ENCODE data around the gene LRRC56.

LRRC56 gene

GRCh38 chr11:526192-526591, 11.1 kb upstream of the LRRC56 start:
- H3K9me3 ChIP-seq (ENCODE audit: control extremely low read depth in 1 of 5, control insufficient read depth in 4 of 5, insufficient read depth in 2 of 5, low read depth in 1 of 5, low read length in 4 of 5): no peaks in the 10 kb centered on the region
- ChIA-PET POLR2A (no interaction called here), CTCF (no interaction called here)
- no peak for DNase-seq
- H3K27ac ChIP-seq (ENCODE audit: insufficient read depth in 1 of 2, low read depth in 1 of 2, low read length in 2 of 2, poor library complexity in 1 of 2, severe bottlenecking in 2 of 2): no peak overlapping the region
- peaks cover 0 to 16% (median 6%) of the 10 kb centered on the region in 4 experiments for H3K36me3 ChIP-seq (ENCODE audit: control insufficient read depth in 4 of 4, insufficient read depth in 4 of 4, low read length in 3 of 4)
- no peaks in the 10 kb centered on the region for H3K4me1 ChIP-seq (ENCODE audit: control extremely low read depth in 1 of 4, control insufficient read depth in 4 of 4, insufficient read depth in 4 of 4, low read length in 3 of 4)
- no peaks in the 10 kb centered on the region for H3K27me3 ChIP-seq (replicated peaks in 2 of 5; ENCODE audit: control insufficient read depth in 4 of 5, insufficient read depth in 5 of 5, low read length in 4 of 5)
- WGBS (ENCODE audit: insufficient coverage): 94% methylated on average over 16 of the region's 17 CpGs
- H3K4me3 ChIP-seq (ENCODE audit: control insufficient read depth in 1 of 7, extremely low read depth in 1 of 7, insufficient read depth in 4 of 7, low read depth in 2 of 7, low read length in 6 of 7): no peak overlapping the region

GRCh38 chr11:528166-528814, 9.0 kb upstream of the LRRC56 start:
- H3K4me1 ChIP-seq (ENCODE audit: control extremely low read depth in 1 of 4, control insufficient read depth in 4 of 4, insufficient read depth in 4 of 4, low read length in 3 of 4): no peaks in the 10 kb centered on the region
- 93% methylated on average over 27 of the region's 30 CpGs for WGBS (ENCODE audit: insufficient coverage)
- no peaks in the 10 kb centered on the region for H3K9me3 ChIP-seq (ENCODE audit: control extremely low read depth in 1 of 5, control insufficient read depth in 4 of 5, insufficient read depth in 2 of 5, low read depth in 1 of 5, low read length in 4 of 5)
- peaks cover 0 to 36% (median 21%) of the 10 kb centered on the region in 4 experiments for H3K36me3 ChIP-seq (ENCODE audit: control insufficient read depth in 4 of 4, insufficient read depth in 4 of 4, low read length in 3 of 4)
- no peaks in the 10 kb centered on the region for H3K27me3 ChIP-seq (replicated peaks in 2 of 5; ENCODE audit: control insufficient read depth in 4 of 5, insufficient read depth in 5 of 5, low read length in 4 of 5)
- ChIA-PET POLR2A (no interaction called here), CTCF (interaction anchor here (0.7 kb wide), 1 partner anchor 323 kb away, joined by 3 read pairs; no protein-coding TSS in a partner anchor)
- H3K27ac ChIP-seq (ENCODE audit: insufficient read depth in 1 of 2, low read depth in 1 of 2, low read length in 2 of 2, poor library complexity in 1 of 2, severe bottlenecking in 2 of 2): no peak overlapping the region
- H3K4me3 ChIP-seq (ENCODE audit: control insufficient read depth in 1 of 7, extremely low read depth in 1 of 7, insufficient read depth in 4 of 7, low read depth in 2 of 7, low read length in 6 of 7): no peak overlapping the region
- no peak for DNase-seq

DNA sequence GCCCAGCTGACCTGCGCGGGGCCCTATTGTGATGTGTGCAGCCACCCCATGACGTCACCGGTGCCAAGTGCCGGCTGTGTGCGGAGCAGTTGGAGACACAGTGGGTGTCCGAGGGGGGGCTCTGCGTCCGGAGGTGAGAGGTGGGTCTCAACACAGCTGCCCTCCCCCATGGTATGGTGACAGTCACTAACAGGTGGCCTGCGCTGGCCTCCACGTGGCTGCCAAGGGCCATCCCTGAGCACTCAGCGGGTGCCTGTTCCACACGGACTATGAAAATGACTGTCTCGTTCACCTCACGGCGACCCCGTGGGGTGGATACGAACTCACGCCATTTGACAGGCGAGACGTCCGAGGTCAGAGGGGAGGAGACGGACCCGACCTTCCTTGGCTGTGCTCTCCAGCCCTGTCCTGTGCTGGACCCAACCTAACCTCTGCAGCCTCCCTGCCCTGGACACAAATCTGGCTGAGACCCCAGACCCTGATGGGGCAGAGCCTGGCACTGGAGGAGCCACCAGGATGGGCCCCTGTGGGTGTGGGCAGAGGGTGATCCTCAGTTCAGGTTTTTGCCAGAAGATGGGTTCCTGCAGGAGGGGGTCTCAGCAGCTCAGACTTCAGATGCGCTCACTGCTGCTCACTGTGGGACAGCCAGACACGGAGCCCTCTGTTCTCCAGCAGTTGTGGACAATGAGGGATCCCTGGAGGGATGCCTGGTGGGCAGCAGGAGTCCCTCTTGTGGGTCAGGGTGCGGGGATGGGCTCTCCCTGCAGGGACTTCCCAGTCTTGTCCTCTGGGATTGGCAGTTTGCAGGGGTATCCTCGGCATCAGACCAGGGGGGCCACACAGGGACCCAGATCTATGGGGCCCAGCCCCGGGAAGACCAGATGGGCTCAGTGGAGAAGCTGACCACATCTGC, 8.3 kb upstream of the LRRC56 start:
- no peak for DNase-seq
- Histone ChIP-seq H3K36me3 (ENCODE audit: control insufficient read depth in 4 of 4, insufficient read depth in 4 of 4, low read length in 3 of 4) (peaks cover 2 to 43% (median 24%) of the 10 kb centered on the region in 4 experiments), H3K27ac (ENCODE audit: insufficient read depth in 1 of 2, low read depth in 1 of 2, low read length in 2 of 2, poor library complexity in 1 of 2, severe bottlenecking in 2 of 2) (no peak overlapping the region), H3K27me3 (replicated peaks in 2 of 5; ENCODE audit: control insufficient read depth in 4 of 5, insufficient read depth in 5 of 5, low read length in 4 of 5) (no peaks in the 10 kb centered on the region), H3K4me1 (ENCODE audit: control extremely low read depth in 1 of 4, control insufficient read depth in 4 of 4, insufficient read depth in 4 of 4, low read length in 3 of 4) (peaks cover 0 to 2% (median 1%) of the 10 kb centered on the region in 4 experiments), H3K9me3 (ENCODE audit: control extremely low read depth in 1 of 5, control insufficient read depth in 4 of 5, insufficient read depth in 2 of 5, low read depth in 1 of 5, low read length in 4 of 5) (no peaks in the 10 kb centered on the region), H3K4me3 (ENCODE audit: control insufficient read depth in 1 of 7, extremely low read depth in 1 of 7, insufficient read depth in 4 of 7, low read depth in 2 of 7, low read length in 6 of 7) (no peak overlapping the region)
- POLR2A ChIA-PET: no interaction called here
- CTCF ChIA-PET: interaction anchor here (1.0 kb wide), 1 partner anchor 10 kb away, joined by 3 read pairs; no protein-coding TSS in a partner anchor
- WGBS (ENCODE audit: insufficient coverage): 95% methylated on average over 27 of the region's 29 CpGs

- ChIA-PET POLR2A (no interaction called here), CTCF (interaction anchor here (1.0 kb wide), 1 partner anchor 11 kb away, joined by 3 read pairs; no protein-coding TSS in a partner anchor)
- no peak for DNase-seq
- Histone ChIP-seq H3K36me3 (ENCODE audit: control insufficient read depth in 4 of 4, insufficient read depth in 4 of 4, low read length in 3 of 4) (peaks cover 2 to 43% (median 24%) of the 10 kb centered on the region in 4 experiments), H3K27ac (ENCODE audit: insufficient read depth in 1 of 2, low read depth in 1 of 2, low read length in 2 of 2, poor library complexity in 1 of 2, severe bottlenecking in 2 of 2) (no peak overlapping the region), H3K4me1 (ENCODE audit: control extremely low read depth in 1 of 4, control insufficient read depth in 4 of 4, insufficient read depth in 4 of 4, low read length in 3 of 4) (peaks cover 0 to 10% (median 9%) of the 10 kb centered on the region in 4 experiments), H3K9me3 (ENCODE audit: control extremely low read depth in 1 of 5, control insufficient read depth in 4 of 5, insufficient read depth in 2 of 5, low read depth in 1 of 5, low read length in 4 of 5) (no peaks in the 10 kb centered on the region), H3K27me3 (replicated peaks in 2 of 5; ENCODE audit: control insufficient read depth in 4 of 5, insufficient read depth in 5 of 5, low read length in 4 of 5) (no peaks in the 10 kb centered on the region), H3K4me3 (ENCODE audit: control insufficient read depth in 1 of 7, extremely low read depth in 1 of 7, insufficient read depth in 4 of 7, low read depth in 2 of 7, low read length in 6 of 7) (no peak overlapping the region)
- WGBS (ENCODE audit: insufficient coverage): 95% methylated on average over 11 of the region's 18 CpGs
These were observed 7.5 kb upstream of the LRRC56 start for GRCh38 chr11:529728-530411.

DNA sequence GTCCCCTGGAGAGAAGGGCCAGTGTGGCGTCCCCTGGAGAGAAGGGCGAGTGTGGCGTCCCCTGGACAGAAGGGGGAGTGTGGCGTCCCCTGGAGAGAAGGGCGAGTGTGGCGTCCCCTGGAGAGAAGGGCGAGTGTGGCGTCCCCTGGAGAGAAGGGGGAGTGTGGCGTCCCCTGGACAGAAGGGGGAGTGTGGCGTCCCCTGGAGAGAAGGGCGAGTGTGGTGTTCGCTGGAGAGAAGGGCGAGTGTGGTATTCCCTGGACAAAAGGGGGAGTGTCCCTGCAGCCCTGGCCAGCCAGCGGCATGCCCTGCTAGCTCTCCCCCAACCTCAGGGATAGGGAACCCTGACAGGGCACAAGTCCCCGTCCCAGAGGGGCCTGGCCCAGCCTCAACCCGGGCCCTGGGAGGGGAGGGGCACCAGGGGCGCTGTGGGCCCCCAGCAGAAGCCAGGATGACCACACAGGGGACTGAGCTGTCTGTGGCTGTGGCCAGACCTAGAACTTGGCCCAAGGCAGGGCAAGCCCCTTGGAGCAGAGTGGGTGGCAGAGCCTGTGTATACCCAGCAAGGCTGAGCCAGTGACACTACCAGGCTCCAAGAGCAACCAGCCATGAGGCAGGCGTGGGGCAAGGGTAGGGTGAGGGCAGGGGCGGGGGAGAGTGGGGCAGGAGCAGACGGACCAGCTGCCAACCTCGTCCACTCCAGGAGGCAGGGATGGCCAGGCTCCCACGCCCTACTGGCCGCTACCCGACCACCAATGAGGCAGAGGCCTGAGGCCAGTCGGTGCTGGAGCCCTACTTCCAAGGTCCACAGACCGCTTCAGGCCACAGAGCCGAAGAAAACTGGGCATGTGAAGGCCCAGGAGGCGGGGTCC, 6.1 kb upstream of the LRRC56 start:
- H3K27ac ChIP-seq (ENCODE audit: insufficient read depth in 1 of 2, low read depth in 1 of 2, low read length in 2 of 2, poor library complexity in 1 of 2, severe bottlenecking in 2 of 2): no peak overlapping the region
- no peaks in the 10 kb centered on the region for H3K27me3 ChIP-seq (replicated peaks in 2 of 5; ENCODE audit: control insufficient read depth in 4 of 5, insufficient read depth in 5 of 5, low read length in 4 of 5)
- no peak for DNase-seq
- no peaks in the 10 kb centered on the region for H3K9me3 ChIP-seq (ENCODE audit: control extremely low read depth in 1 of 5, control insufficient read depth in 4 of 5, insufficient read depth in 2 of 5, low read depth in 1 of 5, low read length in 4 of 5)
- peaks cover 2 to 43% (median 24%) of the 10 kb centered on the region in 4 experiments for H3K36me3 ChIP-seq (ENCODE audit: control insufficient read depth in 4 of 4, insufficient read depth in 4 of 4, low read length in 3 of 4)
- no peak overlapping the region for H3K4me3 ChIP-seq (ENCODE audit: control insufficient read depth in 1 of 7, extremely low read depth in 1 of 7, insufficient read depth in 4 of 7, low read depth in 2 of 7, low read length in 6 of 7)
- CTCF ChIA-PET: interaction anchor here (2.5 kb wide), 1 partner anchor 12 kb away, joined by 9 read pairs; no protein-coding TSS in a partner anchor
- 97% methylated on average over 20 of the region's 28 CpGs for WGBS (ENCODE audit: insufficient coverage)
- peaks cover 0 to 16% (median 14%) of the 10 kb centered on the region in 4 experiments for H3K4me1 ChIP-seq (ENCODE audit: control extremely low read depth in 1 of 4, control insufficient read depth in 4 of 4, insufficient read depth in 4 of 4, low read length in 3 of 4)
- POLR2A ChIA-PET: no interaction called here

- H3K27me3 ChIP-seq (replicated peaks in 2 of 5; ENCODE audit: control insufficient read depth in 4 of 5, insufficient read depth in 5 of 5, low read length in 4 of 5): no peaks in the 10 kb centered on the region
- H3K4me3 ChIP-seq (ENCODE audit: control insufficient read depth in 1 of 7, extremely low read depth in 1 of 7, insufficient read depth in 4 of 7, low read depth in 2 of 7, low read length in 6 of 7): no peak overlapping the region
- no peaks in the 10 kb centered on the region for H3K9me3 ChIP-seq (ENCODE audit: control extremely low read depth in 1 of 5, control insufficient read depth in 4 of 5, insufficient read depth in 2 of 5, low read depth in 1 of 5, low read length in 4 of 5)
- H3K27ac ChIP-seq (ENCODE audit: insufficient read depth in 1 of 2, low read depth in 1 of 2, low read length in 2 of 2, poor library complexity in 1 of 2, severe bottlenecking in 2 of 2): no peak overlapping the region
- no peak for DNase-seq
- H3K36me3 ChIP-seq (ENCODE audit: control insufficient read depth in 4 of 4, insufficient read depth in 4 of 4, low read length in 3 of 4): peaks cover 2 to 43% (median 24%) of the 10 kb centered on the region in 4 experiments
- 81% methylated on average over 10 of the region's 18 CpGs for WGBS (ENCODE audit: insufficient coverage)
- peaks cover 0 to 24% (median 22%) of the 10 kb centered on the region in 4 experiments for H3K4me1 ChIP-seq (ENCODE audit: control extremely low read depth in 1 of 4, control insufficient read depth in 4 of 4, insufficient read depth in 4 of 4, low read length in 3 of 4)
- CTCF ChIA-PET: interaction anchor here (1.0 to 2.5 kb wide), 3 partner anchors 12 to 22 kb away, joined by 3 to 9 read pairs (median 3); no protein-coding TSS in a partner anchor
- POLR2A ChIA-PET: no interaction called here
These were observed 5.3 kb upstream of the LRRC56 start for GRCh38 chr11:531919-532526.
